ENCODE results near the gene MEMO1.
"Not testable (repeated sequence)": the region's sequence is repeated elsewhere in the genome, so short reads cannot be mapped to it uniquely, and the experiment has no call there.

The MEMO1 gene

DNA sequence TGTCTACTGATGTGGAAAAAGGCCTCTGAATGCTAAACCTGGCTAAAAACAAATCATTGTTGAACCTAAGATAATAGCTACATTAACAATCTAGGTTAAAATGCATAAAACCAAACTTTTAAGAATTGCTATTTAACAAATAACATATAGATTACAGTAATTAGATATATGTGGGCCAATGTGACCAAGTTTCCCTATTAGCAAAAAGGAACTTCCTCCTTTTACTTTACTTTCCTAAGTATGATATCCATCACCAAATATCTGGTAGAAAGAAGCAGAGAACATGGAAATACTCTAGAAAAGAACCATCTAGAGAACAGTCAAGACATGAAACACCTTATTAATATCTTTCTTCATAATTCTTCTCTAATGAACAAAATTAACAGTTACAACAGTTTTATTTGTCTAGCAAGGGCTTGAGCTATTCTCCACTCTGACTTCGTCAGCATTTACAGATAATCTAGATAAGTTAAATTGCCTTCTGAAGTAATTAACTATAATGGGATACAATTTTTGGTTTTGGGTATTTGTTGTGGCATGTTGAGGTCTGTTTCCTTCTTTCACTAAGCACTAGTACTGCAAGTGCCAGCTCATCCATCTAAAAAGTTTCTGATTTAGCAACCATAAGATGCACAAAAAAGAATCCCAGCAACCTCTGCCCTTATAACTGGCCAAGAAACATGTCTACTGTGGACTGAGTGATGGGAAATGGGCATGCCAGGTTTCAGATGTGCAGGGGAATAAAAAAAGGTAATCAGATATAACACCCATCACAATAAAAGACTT lies 53.3 kb downstream of the MEMO1 start:
- no peak for DNase-seq (ENCODE audit: low spot score)

DNA sequence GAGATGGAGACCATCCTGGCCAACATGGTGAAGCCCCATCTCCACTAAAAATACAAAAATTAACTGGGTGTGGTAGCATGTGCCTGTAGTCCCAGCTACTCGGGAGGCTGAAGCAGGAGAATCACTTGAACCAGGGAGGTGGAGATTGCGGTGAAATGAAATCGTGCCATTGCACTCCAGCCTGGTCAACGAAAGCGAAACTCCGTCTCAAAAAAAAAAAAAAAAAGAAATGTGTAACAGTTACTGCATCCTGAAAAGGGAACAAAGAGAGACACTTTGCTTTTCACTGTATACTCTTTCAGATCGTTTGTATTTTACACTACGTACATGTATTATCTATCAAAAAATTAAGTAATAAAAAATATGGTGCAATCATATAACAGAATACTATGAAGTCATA lies 53.9 kb downstream of the MEMO1 start:
- DNase-seq (ENCODE audit: low spot score): not testable (repeated sequence)

DNA sequence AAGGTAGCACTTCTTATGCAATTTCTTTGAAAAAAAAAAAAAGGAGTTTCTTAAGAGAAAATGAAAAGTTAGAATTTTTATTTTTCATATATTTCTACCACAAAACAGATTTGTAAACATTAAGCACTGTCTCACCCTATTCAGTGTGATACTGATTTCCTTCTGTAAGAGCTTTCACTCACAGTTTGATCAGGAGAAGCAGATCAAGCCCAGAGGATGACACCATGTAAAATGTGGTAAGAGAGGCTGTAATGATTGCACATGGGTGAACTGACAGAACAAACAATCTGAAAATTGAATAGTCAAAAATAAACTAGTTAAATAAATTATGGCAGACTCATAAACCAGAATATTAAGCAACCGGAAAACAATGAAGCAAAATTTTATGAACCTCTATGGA lies 54.5 kb downstream of the MEMO1 start:
- no peak for DNase-seq (ENCODE audit: low spot score)

DNA sequence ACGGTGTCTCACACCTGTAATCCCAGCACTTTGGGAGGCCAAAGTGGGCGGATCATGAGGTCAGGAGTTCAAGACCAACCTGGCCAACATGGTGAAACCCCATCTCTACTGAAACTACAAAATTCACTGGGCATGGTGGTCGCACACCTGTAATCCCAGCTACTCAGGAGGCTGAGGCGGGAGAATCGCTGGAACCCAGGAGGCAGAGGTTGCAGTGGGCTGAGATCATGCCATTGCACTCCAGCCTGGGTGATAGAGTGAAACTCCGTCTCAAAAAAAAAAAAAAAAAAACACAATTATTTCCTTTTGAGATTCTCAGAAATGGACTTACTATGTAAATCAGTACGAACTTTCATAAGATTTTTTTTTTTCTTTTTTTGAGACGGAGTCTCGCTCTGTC lies 57.7 kb downstream of the MEMO1 start:
- DNase-seq (ENCODE audit: low spot score): not testable (repeated sequence)

DNA sequence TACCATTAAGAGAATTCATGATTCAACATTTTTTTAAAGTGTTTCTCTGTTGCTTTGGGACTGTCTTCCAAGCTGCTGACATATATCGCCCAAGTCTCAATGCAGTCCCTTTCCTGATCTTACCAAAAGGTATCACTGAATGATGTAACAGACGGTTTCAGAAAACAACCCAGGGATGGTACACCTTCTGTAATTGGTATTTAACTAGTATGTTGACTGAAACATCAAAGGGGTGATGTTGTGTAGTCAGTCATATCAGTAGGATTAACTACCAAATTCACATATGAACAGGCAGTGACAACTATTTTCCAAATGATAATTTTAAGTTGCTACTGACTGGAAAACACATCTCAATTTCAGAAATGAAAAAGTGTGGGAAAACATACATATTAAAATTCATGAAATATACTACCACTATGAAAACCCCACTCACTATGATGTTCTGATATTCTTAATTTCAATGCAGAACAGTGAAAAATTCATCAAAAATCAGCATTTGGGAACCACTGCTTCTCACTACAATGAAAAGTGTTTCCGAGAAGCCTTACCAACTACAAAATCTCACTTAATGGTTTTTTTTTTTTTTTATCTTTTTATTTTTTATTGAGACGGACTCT lies 59.8 kb downstream of the MEMO1 start:
- no peak for DNase-seq (ENCODE audit: low spot score)

DNA sequence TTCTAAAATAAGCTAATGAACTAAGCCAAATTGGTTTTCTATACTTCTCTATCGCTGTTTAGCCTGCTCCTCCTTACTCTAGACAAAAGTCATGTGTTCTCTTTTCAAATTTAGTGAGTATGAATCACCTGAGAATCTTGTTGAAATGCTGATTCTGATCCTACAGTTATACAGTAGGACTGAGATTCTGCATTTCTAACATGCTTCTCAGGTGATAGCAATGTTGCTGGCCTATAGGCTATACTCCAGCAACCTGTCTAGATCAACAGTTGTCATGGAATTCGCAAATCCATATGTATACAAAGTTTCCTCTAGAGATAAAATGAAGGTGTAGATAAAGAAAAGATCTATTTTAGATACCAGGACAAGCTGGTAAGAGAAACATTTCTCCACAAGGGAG lies 62.9 kb downstream of the MEMO1 start:
- DNase-seq (ENCODE audit: low spot score): no peak

DNA sequence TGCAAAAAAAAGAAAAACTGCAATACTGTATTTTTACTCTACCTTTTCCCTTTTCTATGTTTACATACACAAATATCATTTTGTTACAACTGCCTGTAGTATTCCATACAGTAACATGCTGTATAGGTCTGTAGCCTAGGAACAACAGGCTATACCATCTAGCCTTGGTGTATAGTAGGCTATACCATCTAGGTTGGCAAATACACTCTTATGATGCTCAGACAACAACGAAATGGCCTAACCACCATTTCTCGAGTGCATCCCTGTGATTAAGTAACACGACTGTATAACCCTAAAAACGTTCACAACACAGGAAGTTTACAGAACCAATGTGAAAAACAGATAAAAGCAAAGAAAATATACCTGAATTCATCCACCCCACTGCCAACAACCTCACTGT lies 64.0 kb downstream of the MEMO1 start:
- DNase-seq (ENCODE audit: low spot score): no peak

DNA sequence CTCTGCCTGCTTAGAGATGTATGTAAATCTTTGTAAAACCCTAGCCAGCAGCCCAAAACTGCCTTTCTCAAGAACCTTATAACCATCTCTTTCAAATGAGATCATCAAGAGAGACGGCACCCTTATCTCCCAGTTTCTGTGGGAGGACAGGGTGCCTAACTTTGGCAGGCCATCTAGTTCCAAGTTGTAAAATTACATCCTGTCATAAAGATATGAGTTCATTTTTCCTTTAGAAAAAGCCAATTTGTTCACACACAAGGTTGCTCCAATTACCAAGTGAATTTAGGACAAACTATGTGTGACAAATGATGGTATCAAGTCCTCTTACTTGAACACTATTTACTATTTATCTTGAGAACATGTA lies 65.3 kb downstream of the MEMO1 start:
- no peak for DNase-seq (ENCODE audit: low spot score)

DNA sequence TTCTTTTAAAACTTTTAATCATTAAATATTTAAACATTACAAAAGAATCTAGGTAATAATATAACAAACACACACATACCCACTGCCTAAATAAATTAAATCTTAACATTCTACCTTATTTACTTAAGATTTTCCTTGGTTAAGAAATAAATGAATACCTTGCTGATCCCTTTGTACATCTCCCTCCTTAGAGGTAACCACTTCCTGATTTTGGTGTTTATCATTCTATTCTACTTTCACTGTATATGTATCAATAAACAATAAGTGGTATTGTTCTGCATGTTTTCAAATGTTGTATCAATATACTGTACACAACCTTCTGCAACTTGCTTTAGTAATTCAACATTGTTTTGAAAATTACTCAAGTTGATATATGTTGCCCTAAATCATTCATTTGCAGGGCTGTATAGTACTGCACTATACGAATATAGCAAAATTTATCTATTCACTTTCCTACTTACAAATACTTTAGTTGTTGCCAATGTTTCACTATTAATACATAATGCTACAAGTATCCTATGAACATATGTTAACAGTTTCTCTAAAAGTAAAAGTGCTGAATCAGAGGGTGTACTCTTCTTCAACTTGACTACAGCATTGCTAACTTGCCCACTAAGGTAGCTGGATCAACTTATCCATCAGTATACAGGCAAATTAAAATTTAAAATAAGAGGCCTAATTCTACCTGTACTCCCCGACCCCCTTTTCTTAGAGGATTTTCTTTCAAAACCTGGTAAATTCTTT lies 65.8 kb downstream of the MEMO1 start:
- no peak for DNase-seq (ENCODE audit: low spot score)

DNA sequence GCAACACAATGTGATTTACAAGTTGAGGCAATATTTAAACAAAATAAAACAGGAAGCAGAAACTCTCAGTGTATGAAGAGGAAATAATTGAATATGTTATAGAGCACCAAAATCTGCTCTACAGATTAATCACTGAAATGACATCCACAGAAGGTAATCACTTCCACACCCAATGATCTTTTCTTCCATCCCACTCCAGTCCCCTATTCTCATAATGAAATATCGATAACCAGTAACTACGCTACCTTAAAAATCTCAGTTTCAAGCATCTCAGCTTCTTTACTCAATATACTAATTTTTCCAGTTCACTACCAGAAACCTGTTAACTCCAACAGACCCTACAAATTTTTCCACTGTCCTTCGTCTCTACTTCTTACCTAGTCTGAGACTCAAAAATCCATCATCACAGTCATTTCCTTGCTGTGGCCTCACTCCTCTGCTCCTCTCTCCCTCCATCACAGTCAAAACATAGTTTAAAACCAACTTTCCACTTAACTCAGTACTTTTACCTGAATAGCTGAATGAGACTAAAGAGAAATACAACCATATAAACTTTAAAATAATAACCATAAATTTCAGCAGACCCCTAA lies 67.1 kb downstream of the MEMO1 start:
- DNase-seq (ENCODE audit: low spot score): no peak

DNA sequence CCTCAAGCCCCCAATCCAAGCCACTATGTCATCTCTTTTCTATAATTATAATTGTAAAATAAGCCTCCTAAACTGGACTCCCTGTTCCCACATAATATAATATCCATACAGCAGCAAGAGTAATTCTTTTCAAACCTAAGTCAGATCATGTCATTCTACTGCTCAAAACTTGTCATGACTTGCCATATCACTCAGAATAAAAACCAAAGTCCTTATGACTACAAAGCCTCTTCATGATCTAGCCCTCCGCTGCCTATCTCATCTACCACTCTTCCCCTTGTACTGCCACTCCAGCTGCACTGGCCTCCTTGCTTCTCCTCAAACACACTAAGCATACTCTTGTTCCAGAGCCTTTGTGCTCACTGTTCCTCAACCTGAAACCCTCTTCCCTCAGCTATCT lies 69.9 kb downstream of the MEMO1 start:
- DNase-seq (ENCODE audit: low spot score): no peak

DNA sequence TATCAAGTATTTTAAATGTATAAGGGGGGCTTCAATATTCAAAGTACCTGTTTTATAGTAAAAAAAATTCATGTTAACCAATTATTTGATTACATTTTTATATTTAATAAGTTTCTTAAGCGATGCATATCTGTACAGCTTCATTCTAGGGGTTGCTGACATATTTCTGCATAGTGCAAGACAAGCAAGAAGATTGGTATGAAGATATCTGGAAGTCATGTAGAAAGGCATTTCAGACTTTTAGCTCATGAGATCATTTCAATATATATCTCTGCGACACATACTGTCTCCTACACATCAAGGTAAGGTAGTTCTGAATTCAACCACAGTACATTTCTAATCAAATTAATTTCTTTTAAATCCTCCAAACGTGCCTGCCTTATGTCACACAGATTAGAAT lies 73.1 kb downstream of the MEMO1 start:
- DNase-seq (ENCODE audit: low spot score): no peak

DNA sequence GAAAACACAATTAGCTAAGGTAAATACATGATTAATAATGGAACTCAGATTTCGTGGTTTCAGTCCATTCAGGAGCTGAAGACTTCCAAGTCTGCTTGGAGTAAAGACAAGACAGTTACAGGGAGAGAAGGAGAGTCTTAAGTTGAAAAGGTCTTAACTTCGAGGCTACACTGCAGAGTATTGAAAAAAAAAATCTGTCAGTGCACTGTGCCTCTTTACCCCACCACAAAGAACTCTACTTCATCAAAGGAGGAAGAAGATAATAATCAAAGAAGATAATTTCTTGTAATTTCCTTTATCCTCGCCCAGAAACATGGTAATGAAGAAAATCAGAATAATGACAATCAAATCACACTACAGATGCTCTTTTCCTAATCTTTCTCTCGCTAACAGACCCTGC lies 75.4 kb downstream of the MEMO1 start:
- DNase-seq (ENCODE audit: low spot score): no peak

DNA sequence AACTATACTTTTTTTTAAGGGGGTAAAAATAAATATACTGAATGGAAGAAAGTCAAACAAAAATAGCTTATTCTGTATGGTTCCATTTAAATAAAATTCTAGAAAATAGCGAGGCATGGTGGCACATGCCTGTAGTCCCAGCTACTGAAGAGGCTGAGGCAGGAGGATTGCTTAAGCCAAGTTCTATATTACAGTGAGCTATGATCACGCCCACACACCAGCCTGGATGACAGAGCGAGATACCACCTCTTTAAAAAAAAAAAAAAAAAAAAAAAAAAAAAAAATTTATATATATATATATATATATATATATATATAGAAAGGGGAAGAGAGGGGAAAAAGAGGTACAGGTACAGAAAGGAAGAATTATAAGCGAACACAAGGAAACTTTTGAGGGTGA lies 77.7 kb downstream of the MEMO1 start:
- DNase-seq (ENCODE audit: low spot score): no peak

DNA sequence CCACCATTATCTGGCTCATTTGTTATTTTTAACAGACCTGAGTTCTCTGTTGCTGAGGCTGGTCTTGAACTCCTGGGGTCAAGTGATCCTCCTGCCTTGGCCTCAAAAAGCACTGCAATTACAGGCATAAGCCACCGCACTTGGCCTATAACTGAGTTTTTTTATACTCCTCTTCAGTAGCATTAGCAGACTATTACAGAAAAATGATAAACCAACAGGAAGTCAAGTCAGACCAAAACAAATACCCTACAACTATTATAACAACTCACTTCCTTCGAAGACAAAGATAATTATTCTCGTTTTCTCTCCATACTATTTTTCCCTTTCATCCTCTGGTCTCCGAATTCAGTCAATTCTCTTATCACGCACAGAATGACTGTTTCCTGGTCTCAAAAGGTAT lies 78.2 kb downstream of the MEMO1 start:
- no peak for DNase-seq (ENCODE audit: low spot score)

DNA sequence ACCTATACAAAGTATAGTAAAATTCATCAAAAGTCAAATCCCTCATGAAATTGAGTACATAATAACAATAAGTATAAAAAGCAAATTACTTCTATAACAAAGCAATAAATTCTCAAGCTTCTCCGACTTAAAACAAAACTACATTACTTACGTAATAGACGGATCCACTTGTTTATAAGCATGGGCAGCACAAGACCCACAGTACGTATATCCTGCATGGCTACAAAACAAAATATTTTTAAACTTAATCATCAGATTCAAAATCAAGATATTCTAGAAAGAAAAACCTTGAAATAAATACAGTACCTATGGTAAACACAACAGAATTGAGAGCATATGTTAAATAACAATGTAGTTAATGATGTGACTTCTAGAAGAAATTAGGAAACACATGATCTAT lies 78.9 kb downstream of the MEMO1 start:
- DNase-seq (ENCODE audit: low spot score): no peak

DNA sequence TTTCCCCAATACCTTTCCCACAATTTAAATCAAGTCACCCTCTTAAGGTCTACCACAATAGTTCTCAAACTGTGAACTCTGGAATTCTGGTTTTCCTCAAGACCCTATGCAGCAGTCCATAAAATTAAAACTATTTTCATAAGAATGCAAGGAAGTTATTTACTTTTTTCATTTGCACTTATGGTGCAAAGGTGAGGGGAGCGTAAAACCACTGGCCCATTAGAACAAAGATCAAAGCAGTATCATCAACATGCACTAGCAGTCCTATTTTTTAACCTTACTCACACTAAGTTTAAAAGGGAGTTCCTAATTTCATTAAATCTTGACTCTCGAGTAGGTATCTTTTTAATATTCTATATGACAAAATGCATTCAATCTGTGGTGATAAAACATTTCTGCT lies 85.3 kb downstream of the MEMO1 start:
- DNase-seq (ENCODE audit: low spot score): no peak

DNA sequence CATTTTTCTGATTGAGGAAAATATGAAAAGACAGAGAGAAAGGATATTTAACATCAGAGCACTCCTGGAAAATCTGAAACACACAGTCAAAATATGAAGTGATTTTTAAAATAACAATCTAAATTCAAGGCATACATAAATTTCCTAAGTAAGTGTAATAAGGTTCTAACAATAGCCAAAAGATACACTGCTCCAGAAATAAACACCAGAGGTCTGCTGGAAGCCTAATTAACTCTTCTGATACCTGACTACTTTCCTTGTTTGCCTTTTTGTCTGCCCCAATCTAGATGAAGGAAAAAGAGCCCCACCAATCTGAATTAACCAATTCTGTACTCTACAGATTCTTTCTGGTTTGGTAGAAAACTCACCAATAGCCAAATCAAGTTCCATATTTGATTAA lies 87.1 kb downstream of the MEMO1 start:
- no peak for DNase-seq (ENCODE audit: low spot score)

DNA sequence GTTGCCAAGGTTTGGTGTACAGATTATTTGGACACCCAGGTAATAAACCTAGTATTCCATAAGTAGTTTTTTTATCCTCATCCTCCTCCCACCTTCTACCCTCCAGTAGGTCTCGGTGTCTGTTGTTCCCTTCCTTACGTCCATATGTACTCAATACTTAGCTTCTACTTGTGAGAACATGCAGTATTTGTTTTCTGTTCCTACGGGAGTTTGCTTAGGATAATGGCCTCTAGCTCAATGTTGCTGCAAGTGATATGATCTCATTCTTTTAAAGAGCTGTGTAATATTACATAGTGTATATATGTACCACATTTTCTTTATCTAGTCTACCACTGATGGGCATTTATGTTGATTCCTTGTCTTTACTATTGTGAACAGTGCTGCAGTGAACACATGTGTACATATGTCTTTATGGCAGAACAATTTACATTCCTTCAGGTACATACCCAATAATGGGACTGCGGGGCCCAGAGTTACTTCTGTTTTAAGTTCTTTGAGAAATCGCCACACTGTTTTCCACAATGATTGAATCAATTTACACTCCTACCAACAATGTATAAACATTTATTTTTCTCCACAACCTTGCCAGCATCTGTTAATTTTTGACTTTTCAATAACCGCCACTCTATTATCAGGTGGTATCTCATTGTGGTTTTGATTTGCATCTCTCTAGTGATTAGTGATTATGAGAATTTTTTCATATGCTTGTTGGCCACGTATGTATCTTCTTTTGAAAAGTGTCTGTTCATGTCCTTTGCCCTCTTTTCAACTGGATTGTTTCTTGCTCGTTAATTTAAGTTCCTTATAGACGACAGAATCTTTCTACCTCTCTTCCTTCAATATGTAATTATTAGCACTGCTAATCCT lies 88.0 kb downstream of the MEMO1 start:
- DNase-seq (ENCODE audit: low spot score): no peak

DNA sequence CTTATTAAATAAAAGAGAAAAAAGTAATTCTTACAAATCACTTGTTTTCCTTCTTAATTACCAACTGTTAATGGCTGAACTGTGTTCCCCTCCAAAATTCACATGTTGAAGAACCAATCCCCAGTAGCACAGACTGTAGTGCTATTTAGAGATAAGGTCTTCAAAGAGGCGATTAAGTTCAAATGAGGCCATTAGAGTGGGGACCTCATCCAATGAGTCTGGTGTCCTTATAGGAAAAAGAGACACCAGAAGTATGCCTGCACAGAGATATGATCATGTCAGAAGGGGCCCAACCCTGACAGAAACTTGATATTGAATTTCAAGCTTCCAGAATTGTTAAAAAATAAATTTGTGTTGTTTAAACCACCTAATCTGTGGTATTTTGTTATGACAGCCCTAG lies 89.8 kb downstream of the MEMO1 start:
- no peak for DNase-seq (ENCODE audit: low spot score)

DNA sequence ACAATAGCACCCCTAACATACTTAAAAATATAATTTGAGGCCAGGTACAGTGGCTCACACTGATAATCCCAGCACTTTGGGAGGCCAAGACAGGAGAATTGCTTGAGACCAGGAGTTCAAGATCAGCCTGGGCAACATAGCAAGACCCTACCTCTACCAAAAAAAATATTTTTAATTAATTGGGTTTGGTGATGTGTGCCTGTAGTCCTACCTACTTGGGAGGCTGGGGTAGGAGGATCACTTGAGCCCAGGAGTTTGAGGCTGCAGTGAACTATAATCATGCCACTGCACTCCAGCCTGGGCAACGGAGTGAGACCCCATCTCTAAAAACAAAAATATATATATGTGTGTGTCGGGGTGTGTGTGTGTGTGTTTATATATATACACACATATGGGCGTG lies 91.3 kb downstream of the MEMO1 start:
- no peak for DNase-seq (ENCODE audit: low spot score)

DNA sequence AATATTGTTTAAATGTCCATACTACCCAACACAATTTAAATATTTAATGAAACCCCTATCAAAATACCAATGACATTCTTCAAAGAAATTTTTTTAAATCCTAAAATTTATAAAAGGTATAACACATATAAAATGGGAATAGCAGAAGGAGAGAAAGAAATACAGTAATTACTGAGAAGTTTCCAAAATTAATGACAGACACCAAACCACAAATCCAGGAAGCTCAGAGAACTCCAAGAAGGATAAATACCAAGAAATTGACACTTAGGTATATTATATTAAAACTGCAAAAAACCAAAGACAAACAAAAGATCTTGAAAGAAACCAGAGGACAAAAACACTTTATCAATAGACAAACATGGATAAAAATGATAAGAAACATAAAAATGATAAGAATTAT lies 101.1 kb downstream of the MEMO1 start:
- DNase-seq (ENCODE audit: low spot score): no peak
